D721Med (cell line): ENCODE results near the gene MOB1A.
A peak's percentile ranks its signal among the peaks of the same experiment; 100 is the strongest.
"Not testable (repeated sequence)": the region's sequence is repeated elsewhere in the genome, so short reads cannot be mapped to it uniquely, and the experiment has no call there.

Source experiments
- DNase-seq: peaks from one replicate; pipeline ENCODE4 v3.0.0; 2011; ENCODE audit warnings: low spot score; ENCODE audit not compliant: insufficient read length
- FAIRE-seq: peaks from 2 replicates; lab custom pipeline; 2011; peaks lifted over from hg19 to GRCh38; lab: Jason Lieb, UNC
- TF ChIP-seq, protein P1 (sequence below): IDR thresholded peaks from 2 replicates; pipeline ENCODE4 v1.5.1; 2012; ENCODE audit warnings: mild to moderate bottlenecking, control low read depth; ENCODE audit not compliant: insufficient read depth; ENCODE audit errors: missing control alignments

Gene MOB1A

DNA sequence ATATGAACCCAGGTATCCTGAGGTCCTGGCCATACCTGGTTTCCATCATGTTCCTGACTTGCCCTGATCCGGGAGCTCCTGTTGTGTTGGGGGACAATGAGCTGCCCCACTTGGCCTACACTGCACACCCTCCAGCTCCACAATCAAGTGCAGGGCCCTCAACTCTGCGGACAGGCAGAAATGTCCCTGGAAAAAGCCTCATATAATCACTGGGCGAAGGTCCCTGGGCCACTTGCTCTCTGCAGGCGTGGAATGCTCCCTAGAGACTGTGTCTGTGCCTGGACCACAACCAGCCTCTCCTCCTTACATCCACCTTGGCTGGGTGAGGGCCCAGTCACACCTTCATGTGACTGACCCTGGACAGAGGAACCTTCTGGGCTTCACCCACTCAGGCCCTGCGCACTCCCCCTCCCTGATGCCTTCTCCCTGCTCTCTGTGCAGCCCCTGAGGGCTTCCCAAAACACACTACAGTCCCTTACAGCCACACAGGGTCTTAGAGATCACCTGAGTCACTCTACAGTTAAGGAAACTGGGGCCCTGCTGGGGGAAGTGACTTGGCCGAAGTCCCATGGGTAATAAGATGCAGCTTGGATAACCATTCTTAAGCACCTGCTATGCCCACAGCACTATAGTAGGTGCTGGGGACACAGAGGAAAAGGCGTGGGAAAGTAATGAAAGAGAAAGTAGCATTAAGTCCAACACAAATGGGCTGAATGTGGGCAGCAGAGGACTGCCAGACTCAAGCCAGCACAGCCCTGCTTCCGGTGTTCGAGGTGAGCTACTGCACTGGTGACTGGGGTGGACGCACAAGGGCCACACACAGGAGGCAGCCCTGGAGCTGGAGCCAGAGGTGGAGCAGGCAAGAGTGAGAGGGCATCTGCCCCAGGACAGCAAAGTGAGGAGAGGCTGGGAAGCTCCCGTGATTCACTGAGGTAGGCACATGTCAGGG lies 40.8 kb downstream of the MOB1A start:
- TF ChIP-seq, protein P1, sequence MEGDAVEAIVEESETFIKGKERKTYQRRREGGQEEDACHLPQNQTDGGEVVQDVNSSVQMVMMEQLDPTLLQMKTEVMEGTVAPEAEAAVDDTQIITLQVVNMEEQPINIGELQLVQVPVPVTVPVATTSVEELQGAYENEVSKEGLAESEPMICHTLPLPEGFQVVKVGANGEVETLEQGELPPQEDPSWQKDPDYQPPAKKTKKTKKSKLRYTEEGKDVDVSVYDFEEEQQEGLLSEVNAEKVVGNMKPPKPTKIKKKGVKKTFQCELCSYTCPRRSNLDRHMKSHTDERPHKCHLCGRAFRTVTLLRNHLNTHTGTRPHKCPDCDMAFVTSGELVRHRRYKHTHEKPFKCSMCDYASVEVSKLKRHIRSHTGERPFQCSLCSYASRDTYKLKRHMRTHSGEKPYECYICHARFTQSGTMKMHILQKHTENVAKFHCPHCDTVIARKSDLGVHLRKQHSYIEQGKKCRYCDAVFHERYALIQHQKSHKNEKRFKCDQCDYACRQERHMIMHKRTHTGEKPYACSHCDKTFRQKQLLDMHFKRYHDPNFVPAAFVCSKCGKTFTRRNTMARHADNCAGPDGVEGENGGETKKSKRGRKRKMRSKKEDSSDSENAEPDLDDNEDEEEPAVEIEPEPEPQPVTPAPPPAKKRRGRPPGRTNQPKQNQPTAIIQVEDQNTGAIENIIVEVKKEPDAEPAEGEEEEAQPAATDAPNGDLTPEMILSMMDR, result no peak
- DNase-seq, result no peak
- FAIRE-seq, result no peak

DNA sequence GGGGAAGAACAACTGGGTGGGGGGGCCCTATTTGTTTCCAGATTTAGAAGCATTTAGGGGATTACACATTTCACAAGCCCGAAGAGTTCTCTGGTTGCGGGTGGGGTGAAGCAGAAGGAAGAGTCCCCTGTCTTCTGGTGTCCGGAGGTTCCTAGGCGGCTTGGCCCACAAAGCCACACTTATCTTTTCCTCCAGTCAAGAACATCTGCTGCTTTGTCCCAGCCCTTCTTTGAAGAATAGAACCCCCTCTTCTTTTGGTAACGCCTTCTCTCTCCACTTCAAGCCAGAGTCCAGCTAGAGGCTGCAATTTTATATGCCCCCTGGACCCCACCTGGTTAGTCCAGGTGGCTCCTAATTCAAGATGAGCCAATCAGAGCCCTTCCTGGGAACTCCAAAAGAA lies 46.8 kb downstream of the MOB1A start:
- TF ChIP-seq, protein P1, result no peak
- no peak for FAIRE-seq
- DNase-seq, result no peak

DNA sequence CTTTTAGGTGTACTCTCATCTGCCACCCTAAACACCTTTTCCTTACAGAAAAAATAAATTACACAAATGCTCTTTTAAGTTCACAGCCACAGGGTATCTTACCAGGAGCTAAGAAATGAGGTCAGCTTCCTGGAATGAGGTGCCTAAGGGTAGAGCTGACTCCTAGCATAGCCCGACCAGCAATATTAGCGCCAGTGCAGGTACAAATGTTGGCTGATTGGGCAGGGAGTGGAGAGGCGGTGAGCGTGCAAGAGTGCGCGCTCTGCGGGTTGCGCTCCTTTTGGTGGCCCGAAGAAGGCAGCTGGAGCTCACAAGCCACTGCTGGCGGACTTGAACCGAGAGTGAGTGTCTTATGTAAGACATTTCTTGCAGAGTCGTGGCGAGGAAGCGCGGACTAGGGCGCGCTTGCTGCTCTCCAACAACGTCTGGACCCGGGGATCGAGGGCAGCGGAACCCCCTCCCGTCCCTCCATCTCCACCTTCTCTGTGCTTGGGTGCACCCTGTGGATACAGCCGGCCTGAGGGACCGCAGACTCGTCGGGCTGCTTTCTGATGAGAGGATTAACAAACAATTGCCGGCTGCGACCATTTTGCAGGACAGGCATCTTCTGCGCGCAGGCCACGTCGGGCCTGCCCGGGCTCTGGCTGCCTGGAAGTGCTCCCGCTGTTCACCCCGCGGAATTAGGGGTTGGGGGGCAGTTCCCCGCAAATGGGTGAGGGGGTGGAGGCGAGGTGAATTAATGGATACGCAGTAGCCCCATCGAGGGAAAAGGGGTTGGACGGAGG lies 48.3 kb downstream of the MOB1A start:
- TF ChIP-seq, protein P1, result no peak
- no peak for FAIRE-seq
- no peak for DNase-seq

DNA sequence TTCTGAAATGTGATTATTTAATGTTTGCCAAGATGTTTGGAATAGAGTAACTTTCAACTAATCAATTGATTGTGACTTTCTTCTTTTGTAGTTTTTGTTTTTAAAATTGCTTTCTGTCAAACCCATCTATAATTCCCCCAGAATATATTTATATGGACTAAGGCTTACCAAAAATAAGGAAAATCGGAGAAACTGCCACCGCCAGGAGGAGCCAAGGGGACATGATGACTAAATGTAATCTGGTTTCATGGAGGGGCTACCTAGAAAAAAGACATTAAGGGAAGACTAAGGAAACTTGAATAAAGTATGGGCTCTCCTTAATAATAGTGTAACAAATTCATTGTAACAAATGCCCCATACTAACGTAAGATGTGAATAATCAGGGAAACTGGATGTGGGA lies 50.5 kb downstream of the MOB1A start:
- FAIRE-seq (no peak), DNase-seq (no peak)
- TF ChIP-seq, protein P1, result no peak

DNA sequence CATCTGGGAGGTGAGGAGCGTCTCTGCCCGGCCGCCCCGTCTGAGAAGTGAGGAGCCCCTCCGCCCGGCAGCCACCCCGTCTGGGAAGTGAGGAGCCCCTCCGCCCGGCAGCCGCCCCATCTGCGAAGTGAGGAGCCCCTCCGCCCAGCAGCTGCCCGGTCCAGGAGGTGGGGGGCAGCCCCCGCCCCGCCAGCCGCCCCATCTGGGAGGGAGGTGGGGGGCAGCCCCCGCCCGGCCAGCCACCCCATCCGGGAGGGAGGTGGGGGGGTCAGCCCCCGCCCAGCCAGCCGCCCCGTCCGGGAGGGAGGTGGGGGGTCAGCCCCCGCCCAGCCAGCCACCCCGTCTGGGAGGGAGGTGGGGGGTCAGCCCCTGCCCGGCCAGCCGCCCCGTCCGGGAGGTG lies 54.7 kb downstream of the MOB1A start:
- not testable (repeated sequence) for FAIRE-seq, DNase-seq

DNA sequence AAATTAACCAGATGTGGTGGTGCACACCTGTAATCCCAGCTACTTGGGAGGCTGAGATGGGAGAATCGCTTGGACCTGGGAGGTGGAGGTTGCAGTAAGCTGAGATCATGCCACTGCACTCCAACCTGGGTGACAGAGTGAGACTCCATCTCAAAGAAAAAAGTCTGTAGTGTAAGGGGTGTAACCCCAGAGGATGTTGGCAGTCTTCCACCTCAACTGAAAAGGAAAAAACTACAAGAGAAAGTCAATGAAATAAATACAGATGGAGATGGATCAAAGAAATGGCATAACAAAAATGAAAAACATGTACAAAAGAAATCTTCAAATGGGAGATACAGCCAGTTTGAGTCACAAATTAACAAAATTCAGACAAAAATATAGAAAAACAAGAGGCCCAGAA lies 56.8 kb downstream of the MOB1A start:
- not testable (repeated sequence) for FAIRE-seq, DNase-seq

DNA sequence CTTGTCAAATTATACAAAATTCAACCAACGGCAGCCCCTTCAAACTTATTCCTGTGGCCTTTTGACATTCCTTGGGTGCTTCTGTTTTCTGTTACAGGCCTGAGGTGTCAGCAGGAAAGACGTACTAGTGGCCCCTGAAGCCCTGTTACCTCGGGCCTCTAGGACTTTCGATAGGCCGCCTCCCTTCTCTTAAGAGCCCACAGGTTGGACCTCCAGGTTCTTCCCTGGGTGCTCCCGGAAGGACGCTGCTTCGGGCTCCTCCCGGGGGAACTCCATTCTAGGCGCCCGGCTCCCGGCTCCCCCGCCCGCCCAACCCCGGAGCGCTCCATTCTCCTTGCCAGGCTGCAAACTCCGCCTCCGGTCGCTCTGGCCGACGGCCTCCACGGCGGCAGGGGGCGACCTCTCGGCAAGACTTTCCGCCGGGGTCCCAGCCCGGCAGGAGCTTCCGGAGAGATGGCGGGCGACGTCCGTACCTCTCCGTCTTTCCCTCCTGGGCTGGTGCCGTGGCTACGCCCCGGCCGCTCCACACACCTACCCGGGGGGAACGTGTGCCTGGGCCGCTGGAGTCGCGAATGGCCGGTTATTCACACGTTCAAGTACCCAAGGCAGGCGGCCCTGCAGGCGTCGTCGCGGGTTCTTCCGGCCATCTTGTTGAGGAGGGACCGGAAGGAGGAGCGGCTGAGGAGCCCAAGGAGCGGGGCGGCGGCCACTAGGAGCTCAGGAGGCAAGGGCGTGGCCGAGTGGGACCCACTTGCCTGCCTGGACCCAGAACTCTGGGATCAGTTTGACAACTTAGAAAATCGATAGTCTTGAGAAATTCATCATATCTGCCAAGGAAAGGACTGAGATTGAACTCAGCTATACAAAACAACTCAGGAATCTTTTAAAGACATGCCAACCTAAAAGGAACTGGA lies 58.5 kb downstream of the MOB1A start:
- TF ChIP-seq, protein P1, result peak; percentile 69
- FAIRE-seq (no peak), DNase-seq (peak; percentile 84)
